ENCODE measurements around the gene GALNT14.

Gene GALNT14

DNA sequence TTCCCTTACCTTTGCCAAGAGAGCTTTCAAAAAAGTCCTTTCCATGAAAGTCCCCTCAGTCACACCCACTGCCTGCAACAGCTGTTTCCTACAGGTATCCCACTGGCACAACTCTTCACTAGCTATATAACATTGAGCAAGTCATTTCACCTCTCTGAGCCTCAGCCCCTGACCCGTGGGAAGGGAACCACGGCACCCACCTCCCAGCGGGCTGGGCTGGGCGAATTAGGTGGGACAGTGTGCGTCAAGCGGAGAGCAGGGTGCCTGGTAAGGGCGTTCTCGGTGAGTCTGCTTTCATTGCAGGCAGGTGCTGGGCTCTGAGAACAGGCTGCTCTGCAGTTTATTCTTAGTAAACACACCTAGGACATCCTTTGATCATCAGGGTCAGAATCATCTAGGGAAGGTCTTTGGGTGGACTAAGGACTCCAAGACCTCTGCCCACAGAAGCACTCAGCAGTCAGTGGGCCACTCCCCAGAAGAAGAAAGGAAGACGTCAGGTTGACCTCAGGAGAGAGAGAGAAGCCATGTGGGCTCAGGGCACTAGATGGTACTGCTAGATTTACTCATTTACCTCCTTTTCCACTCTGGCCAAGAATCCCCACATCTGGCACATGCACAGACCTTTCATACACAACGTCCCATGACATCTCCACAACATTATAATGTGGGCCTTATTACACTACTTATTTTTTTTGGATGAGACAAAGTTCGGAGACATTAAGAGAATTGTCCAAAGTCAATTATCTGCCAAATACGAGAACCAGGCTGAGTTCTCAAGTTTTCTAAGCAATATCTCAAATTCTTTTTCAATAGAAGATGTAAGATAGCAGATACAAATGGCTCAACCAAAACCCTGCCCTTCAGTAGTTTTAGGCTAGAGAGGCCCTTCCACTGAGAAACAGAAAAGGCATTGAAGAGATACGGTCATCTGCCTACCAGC, 79.9 kb downstream of the GALNT14 start:
- no peak for ATAC-seq
- H3K4me3 Mint-ChIP-seq, result no peak overlapping the region

DNA sequence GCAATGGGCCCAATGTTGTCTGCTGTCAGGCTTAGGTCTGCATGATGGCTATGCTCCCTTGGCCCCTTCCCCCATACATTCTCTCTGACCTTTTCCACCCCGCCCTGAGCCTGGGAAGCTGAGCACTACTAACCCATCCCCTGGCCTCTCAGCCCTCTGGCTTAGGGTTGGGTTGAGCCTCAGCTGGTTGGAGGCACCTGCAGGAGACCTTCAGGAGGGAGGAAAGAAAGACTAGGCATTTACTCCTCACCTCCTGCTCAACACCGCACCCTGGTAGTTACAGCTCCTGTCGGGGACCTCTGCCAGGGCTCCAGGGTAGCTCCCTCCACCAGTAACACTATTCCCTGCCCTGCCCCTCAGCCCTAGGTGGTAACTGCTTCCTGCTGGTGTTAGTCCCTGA, 80.5 kb downstream of the GALNT14 start:
- Mint-ChIP-seq H3K4me1 (no peaks in the 10 kb centered on the region), H3K9me3 (peaks cover 0 to 4% of the 10 kb centered on the region in 2 donors), H3K27ac (no peak overlapping the region), H3K27me3 (peaks cover 7% of the 10 kb centered on the region), H3K4me3 (no peak overlapping the region)
- ATAC-seq (no peak), DNase-seq (no peak)

More for the DNA sequence above, 79.9 kb downstream of the GALNT14 start:
- Mint-ChIP-seq H3K27me3 (peaks cover 5% of the 10 kb centered on the region), H3K4me1 (no peaks in the 10 kb centered on the region), H3K27ac (no peak overlapping the region), H3K9me3 (peaks cover 0 to 4% of the 10 kb centered on the region in 2 donors)
- DNase-seq, result no peak

GRCh38 chr2:31055938-31056337, 82.3 kb downstream of the GALNT14 start:
- Mint-ChIP-seq H3K27me3 (peaks cover 7% of the 10 kb centered on the region), H3K27ac (no peak overlapping the region), H3K4me3 (no peak overlapping the region), H3K4me1 (peaks cover 10% of the 10 kb centered on the region), H3K9me3 (peaks cover 0 to 2% of the 10 kb centered on the region in 2 donors)
- DNase-seq (no peak), ATAC-seq (no peak)

GRCh38 chr2:31054842-31055388, 83.3 kb downstream of the GALNT14 start:
- no peak for ATAC-seq
- Mint-ChIP-seq H3K27ac (no peak overlapping the region), H3K9me3 (no peaks in the 10 kb centered on the region), H3K27me3 (peaks cover 7% of the 10 kb centered on the region), H3K4me1 (peaks cover 10% of the 10 kb centered on the region), H3K4me3 (no peak overlapping the region)
- no peak for DNase-seq

DNA sequence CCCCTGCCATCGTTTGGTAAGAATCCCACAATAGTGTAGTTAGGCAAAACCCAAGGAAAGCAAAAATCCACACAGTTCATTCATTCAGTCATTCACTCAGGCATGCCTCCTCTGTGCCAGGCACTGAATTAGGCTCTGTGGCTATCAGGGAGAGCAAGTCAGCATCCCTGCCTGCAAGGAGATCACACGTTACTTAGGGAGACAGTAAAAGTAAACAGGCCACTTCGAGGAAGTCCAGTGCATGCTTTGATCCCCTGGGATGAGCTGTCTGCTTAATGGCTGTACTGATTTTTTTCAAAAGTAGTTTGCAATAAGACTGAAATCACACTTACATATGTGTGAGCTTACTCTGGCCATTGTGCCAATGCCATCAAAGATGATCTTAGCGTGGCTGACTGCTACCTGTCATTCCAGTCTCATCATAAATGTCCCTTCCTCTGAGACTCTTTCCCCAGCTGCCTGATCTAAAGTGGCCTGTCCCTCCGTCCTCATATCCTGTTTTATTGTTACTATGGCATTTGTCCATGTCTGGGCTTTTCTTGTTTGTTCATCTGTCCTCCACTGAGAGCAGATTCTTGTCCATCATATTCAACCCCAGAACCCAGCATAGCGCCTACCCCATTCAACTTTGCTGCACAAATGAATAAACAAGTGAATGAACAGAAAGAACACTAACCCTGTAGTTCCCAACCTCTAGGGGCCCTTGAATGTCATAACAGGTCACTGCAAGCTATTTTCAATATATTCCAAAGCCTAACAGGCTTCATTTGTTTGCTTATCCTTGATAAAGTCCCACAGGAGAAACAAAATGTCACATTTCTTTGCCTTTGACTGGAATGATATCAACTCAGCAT, 84.1 kb downstream of the GALNT14 start:
- Mint-ChIP-seq H3K4me3 (no peak overlapping the region), H3K27me3 (peaks cover 7% of the 10 kb centered on the region), H3K27ac (no peak overlapping the region), H3K4me1 (peaks cover 10% of the 10 kb centered on the region), H3K9me3 (no peaks in the 10 kb centered on the region)
- ATAC-seq, result no peak
- DNase-seq, result no peak

GRCh38 chr2:31052284-31052683, 86.0 kb downstream of the GALNT14 start:
- DNase-seq, result no peak
- H3K4me1 Mint-ChIP-seq, result peaks cover 10% of the 10 kb centered on the region
- H3K9me3 Mint-ChIP-seq, result no peaks in the 10 kb centered on the region
- no peak for ATAC-seq
- peaks cover 7% of the 10 kb centered on the region for H3K27me3 Mint-ChIP-seq
- H3K4me3 Mint-ChIP-seq, result no peak overlapping the region
- peak overlapping the region; percentile 22 to 27 for H3K27ac Mint-ChIP-seq

GRCh38 chr2:31051258-31052140, 86.7 kb downstream of the GALNT14 start:
- ATAC-seq (peak; percentile 74), DNase-seq (peak in 1 of 2 donors; percentile 16)
- no peaks in the 10 kb centered on the region for H3K9me3 Mint-ChIP-seq
- H3K4me1 Mint-ChIP-seq, result peaks cover 10% of the 10 kb centered on the region
- peak overlapping the region in 1 of 2 donors; percentile 10 for H3K4me3 Mint-ChIP-seq
- peak overlapping the region; percentile 22 to 37 for H3K27ac Mint-ChIP-seq
- H3K27me3 Mint-ChIP-seq, result peaks cover 7% of the 10 kb centered on the region

DNA sequence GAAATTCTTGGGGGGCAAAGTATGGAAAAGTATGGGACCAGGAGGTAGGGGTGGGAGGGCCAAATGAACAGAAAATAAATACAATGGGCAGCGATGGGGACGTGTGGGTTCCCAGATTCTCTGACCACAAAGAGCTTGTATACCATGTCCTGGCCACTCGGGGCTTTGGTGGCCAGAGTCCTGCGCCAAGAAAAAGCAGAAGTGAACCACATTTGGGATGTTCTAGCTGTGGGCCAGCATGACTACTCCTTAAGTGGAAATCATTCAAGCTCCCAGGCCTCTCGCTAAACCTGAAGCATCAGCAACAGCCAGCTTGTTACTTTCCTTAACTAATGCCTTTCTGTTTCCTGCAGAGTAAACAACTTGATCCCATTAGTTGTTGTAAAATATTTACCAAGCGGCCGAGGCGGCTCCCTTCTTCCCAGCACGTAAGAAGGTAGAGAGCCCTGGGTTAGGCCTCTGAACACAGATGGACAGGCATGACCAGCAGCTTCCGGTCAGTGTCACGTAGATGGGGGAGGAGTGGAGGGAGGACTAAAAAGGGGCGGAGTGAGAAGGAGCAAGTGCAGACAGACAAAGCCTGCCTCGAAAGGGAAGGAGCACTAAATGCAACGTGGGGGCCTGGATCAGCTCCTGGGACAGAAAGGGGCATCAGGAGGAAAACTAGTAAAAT, 88.2 kb downstream of the GALNT14 start:
- Mint-ChIP-seq H3K9me3 (no peaks in the 10 kb centered on the region), H3K27ac (peak overlapping the region in 1 of 2 donors; percentile 12), H3K27me3 (peaks cover 7% of the 10 kb centered on the region), H3K4me3 (no peak overlapping the region), H3K4me1 (peaks cover 10% of the 10 kb centered on the region)
- DNase-seq, result no peak
- no peak for ATAC-seq

DNA sequence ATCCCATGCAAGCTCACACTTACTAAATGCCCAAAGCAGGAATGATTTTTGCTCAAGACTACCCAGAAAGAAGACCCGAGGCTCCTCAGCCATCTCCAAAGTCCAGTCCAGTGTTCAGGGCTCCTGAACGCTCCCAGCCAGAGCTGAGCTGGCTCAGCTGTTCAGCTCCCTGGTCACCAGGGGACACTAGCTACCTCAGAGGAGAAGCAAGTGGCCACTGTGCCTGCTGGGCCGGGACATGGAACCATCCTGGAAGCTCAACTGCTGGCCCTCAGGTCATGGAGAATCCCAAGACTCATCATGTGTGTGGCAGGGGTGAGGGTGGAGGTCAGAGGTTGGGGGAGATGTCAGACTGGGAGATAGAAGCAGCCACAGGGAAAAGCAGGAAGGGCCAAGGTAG, 89.0 kb downstream of the GALNT14 start:
- Mint-ChIP-seq H3K9me3 (no peaks in the 10 kb centered on the region), H3K27ac (no peak overlapping the region), H3K4me1 (peaks cover 10% of the 10 kb centered on the region), H3K27me3 (peaks cover 7% of the 10 kb centered on the region), H3K4me3 (no peak overlapping the region)
- no peak for ATAC-seq
- no peak for DNase-seq

DNA sequence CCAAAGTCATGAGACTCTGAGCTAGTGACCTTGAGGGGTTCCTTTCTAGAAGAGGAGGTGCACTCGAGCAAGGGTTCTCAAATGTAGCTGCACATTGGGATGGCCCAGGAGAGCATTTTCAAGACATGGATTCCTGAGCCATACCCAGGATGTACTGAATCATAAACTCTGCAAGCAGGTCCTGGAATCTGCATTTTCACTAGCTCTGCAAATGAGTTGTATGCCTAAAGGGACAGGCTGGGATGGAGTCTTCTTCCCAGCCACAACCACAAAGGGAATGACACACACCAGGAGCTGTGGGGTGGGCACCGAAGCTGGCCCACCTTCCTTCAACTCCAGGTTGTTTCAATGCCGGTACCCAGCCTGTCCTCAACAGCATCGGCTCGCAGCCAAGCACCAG, 90.6 kb downstream of the GALNT14 start:
- no peak overlapping the region for H3K4me3 Mint-ChIP-seq
- H3K4me1 Mint-ChIP-seq, result peaks cover 10% of the 10 kb centered on the region
- ATAC-seq (no peak), DNase-seq (no peak)
- H3K27me3 Mint-ChIP-seq, result no peaks in the 10 kb centered on the region
- H3K9me3 Mint-ChIP-seq, result no peaks in the 10 kb centered on the region
- H3K27ac Mint-ChIP-seq, result no peak overlapping the region

DNA sequence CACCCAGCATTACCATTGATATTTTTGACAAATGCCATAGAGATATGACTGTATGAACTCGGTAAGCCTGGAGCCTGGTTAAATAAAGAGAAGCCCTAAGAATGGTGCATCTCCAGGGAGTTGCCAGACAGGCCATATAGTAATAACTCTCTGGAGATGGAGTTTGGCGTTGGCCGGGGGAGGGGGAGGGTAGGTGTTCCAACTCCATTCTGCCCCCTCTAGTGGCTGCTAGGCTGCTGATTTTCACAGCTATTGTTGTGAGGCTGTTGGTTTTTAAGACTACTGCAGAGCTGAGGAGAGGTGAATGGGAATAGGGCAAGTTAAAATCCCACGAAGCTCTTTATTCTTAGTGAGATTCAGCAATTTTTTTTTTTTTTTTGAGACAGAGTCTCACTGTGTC, 99.9 kb downstream of the GALNT14 start:
- no peak for DNase-seq
- peaks cover 8% of the 10 kb centered on the region for H3K27me3 Mint-ChIP-seq

DNA sequence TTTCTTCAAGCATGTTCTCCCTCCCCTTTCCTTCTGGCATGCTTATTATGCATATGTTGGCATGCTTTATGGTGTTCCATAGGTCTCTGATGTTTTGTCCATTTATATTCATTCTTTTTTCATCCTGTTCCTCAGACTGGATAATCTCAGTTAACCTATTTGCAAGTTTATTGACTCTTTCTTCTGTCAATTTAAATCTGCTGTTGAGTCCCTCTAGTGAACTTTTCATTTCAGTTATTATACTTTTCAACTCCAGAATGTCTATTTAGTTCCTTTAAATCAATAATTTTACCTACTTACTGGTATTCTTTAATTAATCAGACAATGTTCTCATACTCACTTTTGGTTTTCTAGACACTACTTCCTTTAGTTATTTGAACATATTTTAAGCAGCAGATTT, 101.2 kb downstream of the GALNT14 start:
- Mint-ChIP-seq H3K4me3 (no peak overlapping the region), H3K4me1 (no peaks in the 10 kb centered on the region), H3K9me3 (peaks cover 25 to 34% of the 10 kb centered on the region in 2 donors), H3K27ac (no peak overlapping the region), H3K27me3 (peaks cover 8% of the 10 kb centered on the region)
- ATAC-seq, result no peak
- DNase-seq, result no peak

More for the DNA sequence above, 99.9 kb downstream of the GALNT14 start:
- H3K4me3 Mint-ChIP-seq, result no peak overlapping the region
- ATAC-seq, result no peak
- no peaks in the 10 kb centered on the region for H3K4me1 Mint-ChIP-seq
- no peak overlapping the region for H3K27ac Mint-ChIP-seq
- peaks cover 25 to 34% of the 10 kb centered on the region in 2 donors for H3K9me3 Mint-ChIP-seq

DNA sequence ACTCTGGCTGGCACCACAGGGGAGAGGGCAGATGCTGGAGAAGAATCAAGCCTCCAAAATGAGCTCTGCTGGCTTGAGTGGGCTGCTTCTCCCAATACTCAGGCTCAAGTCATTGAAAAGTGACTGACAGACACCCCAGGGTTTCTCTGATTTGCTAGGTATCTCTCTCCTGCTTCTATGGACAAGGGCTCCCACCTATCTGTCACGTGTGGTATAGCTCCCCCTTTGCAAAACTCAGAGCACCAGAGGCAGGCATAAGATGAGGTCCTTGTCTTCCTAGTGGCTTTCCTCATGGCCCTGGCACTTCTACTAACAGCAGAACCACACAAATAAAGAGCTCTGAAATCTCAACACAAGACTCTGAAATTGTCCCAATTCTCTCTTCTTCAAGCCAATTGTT, 105.2 kb downstream of the GALNT14 start:
- Mint-ChIP-seq H3K9me3 (peaks cover 25 to 29% of the 10 kb centered on the region in 2 donors), H3K27ac (no peak overlapping the region), H3K4me3 (no peak overlapping the region), H3K27me3 (peaks cover 8% of the 10 kb centered on the region), H3K4me1 (no peaks in the 10 kb centered on the region)
- ATAC-seq, result no peak
- DNase-seq, result no peak

GRCh38 chr2:31032475-31032874, 105.8 kb downstream of the GALNT14 start:
- H3K27me3 Mint-ChIP-seq, result peaks cover 8% of the 10 kb centered on the region
- DNase-seq (no peak), ATAC-seq (no peak)
- no peak overlapping the region for H3K4me3 Mint-ChIP-seq
- H3K9me3 Mint-ChIP-seq, result peaks cover 21 to 26% of the 10 kb centered on the region in 2 donors
- no peaks in the 10 kb centered on the region for H3K4me1 Mint-ChIP-seq
- H3K27ac Mint-ChIP-seq, result no peak overlapping the region

Data from stimulated activated naive CD8-positive, alpha-beta T cell treated with anti-CD3 and anti-CD28 coated beads, Interleukin-15, amount 100 ng/mL, for 72 hours (primary cell).